Ascending aorta (tissue), 2 donors: ENCODE results near the gene PKN1. TPM values are rescaled to one million over a fixed set of nuclear protein-coding genes. Genes with fewer than 3 reads are reported as not detected.

ENCODE experiments used
- DNase-seq, 2 donors: peaks; one replicate each; pipeline ENCODE4 v3.0.0-alpha.2; 2019; ENCODE audit warnings: low spot score in 2 of 2
- H3K27ac ChIP-seq, 2 donors: fragments of 200-600 bp; sonication (generic); one replicate each; pipeline ENCODE4 v1.5.1; 2016 to 2017; ENCODE audit warnings: mild to moderate bottlenecking in 1 of 2
- H3K27me3 ChIP-seq: fragments of 200-600 bp; sonication (generic); one replicate; pipeline ENCODE4 v1.5.1; 2017
- H3K36me3 ChIP-seq, 2 donors: fragments of 200-600 bp; sonication (generic); one replicate each; pipeline ENCODE4 v1.5.1; 2016
- H3K4me1 ChIP-seq, 2 donors: fragments of 200-600 bp; sonication (generic); one replicate each; pipeline ENCODE4 v1.5.1; 2016 to 2017; ENCODE audit warnings: mild to moderate bottlenecking in 1 of 2
- H3K4me3 ChIP-seq, 2 donors: fragments of 200-600 bp; sonication (generic); one replicate each; pipeline ENCODE4 v1.5.1; 2016 to 2017; ENCODE audit warnings: mild to moderate bottlenecking in 1 of 2
- H3K9me3 ChIP-seq, 2 donors: fragments of 200-600 bp; sonication (generic); one replicate each; pipeline ENCODE4 v1.5.1; 2016
- intact Hi-C: fragments of 100-400 bp; cut with DNase I; formaldehyde crosslinking; loops from one replicate; pipeline ENCODE4 v1.15.1; 2023
- total RNA-seq: library from RNA; depleted of rRNA; stranded (reverse); fragments of >200 nt; gene quantifications from one replicate; pipeline ENCODE4 v1.1.0, GENCODE V29; 2016
- TF ChIP-seq, protein P1 (sequence below), 3 experiments: fragments of 200-600 bp in 2 of 3; fragments of 450-650 bp in 1 of 3; sonication (generic) in 2 of 3; IDR thresholded peaks; one replicate each; pipeline ENCODE4 v1.5.1; 2016 to 2019; ENCODE audit warnings: antibody characterized with exemption in 3 of 3, mild to moderate bottlenecking in 1 of 3, moderate library complexity in 1 of 3

Gene PKN1
- total RNA-seq, 1 donor from 2014 or later, result 231 TPM

DNA sequence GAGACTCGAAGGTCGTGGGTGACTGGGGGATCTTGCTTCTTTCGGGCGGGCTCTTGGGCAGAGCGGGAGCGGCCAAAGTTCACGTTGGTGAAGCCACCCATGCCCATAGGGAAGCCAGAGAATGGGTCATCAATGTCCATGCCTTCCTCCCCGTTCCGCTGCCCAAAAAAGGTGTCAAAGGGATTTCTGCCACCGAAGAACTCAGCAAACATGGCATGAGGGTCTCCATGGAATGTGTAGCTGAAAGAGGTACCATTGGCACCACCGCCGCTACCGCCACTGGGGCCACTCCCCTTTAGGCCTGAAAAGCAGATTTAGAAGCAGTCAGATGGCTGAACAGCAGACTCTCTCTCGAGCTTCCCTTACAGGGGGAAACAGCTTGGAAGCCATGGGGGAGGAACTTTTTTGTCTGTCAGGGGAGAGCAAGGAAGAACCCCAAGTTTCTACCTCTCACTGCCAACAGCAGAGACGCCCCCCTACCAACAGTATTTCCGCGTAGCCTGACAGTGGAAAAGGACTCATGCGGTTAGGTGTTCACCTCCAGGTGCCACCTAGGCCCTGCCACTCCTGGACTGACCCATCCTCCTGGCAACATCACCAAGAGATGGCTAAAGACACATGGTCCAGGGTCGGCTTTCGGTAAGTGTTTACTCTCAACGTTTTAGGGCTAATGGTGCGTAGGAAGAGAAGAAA is 83.8 kb downstream of the PKN1 start:
- Histone ChIP-seq H3K36me3 (peaks cover 23 to 36% of the 10 kb centered on the region in 2 donors), H3K4me1 (peaks cover 8 to 34% of the 10 kb centered on the region in 2 donors), H3K9me3 (no peaks in the 10 kb centered on the region), H3K4me3 (peak overlapping the region; percentile 96 to 98), H3K27me3 (no peaks in the 10 kb centered on the region), H3K27ac (peak overlapping the region; percentile 99)
- TF ChIP-seq, protein P1, sequence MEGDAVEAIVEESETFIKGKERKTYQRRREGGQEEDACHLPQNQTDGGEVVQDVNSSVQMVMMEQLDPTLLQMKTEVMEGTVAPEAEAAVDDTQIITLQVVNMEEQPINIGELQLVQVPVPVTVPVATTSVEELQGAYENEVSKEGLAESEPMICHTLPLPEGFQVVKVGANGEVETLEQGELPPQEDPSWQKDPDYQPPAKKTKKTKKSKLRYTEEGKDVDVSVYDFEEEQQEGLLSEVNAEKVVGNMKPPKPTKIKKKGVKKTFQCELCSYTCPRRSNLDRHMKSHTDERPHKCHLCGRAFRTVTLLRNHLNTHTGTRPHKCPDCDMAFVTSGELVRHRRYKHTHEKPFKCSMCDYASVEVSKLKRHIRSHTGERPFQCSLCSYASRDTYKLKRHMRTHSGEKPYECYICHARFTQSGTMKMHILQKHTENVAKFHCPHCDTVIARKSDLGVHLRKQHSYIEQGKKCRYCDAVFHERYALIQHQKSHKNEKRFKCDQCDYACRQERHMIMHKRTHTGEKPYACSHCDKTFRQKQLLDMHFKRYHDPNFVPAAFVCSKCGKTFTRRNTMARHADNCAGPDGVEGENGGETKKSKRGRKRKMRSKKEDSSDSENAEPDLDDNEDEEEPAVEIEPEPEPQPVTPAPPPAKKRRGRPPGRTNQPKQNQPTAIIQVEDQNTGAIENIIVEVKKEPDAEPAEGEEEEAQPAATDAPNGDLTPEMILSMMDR (IDR thresholded peaks at IDR 0.05), result no peak
- intact Hi-C loops, result no loop called here
- DNase-seq, result no peak

DNA sequence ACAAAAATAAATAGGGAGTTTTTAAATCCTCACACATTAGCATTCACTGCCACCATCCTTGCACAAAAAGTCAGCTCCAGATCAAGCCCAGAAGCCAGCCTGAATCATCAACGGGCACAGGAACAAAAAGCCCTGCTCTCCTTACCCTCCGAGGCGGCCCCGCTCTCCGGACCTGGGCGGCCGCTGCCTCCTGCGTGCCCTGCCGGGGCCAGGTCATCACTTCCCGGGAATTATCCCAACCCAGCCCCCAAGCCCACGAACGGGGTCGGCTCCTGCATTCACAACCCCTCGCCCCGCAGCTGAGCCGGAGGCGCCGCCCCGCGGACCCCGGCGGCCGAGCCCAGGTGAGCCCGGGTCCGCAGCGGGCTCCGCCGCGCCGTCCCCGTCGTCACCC is 84.3 kb downstream of the PKN1 start:
- TF ChIP-seq, protein P1 (IDR thresholded peaks at IDR 0.05), result no peak
- H3K9me3 ChIP-seq, result no peaks in the 10 kb centered on the region
- DNase-seq, result no peak
- H3K4me1 ChIP-seq, result peaks cover 8 to 34% of the 10 kb centered on the region in 2 donors
- peak overlapping the region; percentile 96 to 98 for H3K4me3 ChIP-seq
- H3K27me3 ChIP-seq, result no peaks in the 10 kb centered on the region
- intact Hi-C loops, result no loop called here
- H3K36me3 ChIP-seq, result peaks cover 23 to 36% of the 10 kb centered on the region in 2 donors
- peak overlapping the region; percentile 99 for H3K27ac ChIP-seq

DNA sequence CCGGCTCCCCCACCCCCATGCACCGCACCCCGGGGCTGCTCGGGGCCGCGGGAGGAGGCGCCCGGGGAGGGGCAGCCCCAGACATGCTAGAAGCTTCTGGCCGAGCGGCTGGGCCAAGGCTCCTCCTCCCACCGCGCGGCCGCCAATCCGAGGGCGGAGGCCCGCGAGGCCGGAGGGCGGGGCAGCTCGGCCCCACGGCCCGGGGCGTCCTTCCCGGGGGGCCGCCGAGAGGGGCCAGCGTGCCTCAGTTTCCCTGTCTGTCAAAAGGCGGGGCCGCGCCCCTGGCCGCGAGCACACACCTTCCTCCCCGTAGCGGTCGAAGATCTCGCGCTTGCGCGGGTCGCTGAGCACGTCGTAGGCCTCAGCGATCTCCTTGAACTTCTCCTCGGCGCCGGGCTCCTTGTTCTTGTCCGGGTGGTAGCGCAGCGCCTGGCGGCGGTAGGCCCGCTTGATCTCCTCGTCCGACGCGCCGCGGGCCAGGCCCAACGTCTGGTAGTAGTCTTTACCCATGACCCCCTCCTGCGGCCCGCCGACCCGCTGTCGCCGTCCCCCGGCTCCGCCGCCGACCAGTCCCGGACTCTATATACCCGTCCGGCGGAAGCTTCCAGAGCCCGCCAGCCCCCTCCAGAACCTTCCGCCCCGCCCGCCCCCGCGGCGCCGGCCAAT is 84.9 kb downstream of the PKN1 start, which contains the start of gene DNAJB1:
Gene DNAJB1, minus strand, starts transcription at position 558 of the 666 bp plus-strand sequence. Its CDS starts 48 bp downstream, at position 510.
- peak; percentile 29 to 88 for DNase-seq
- peak within 1 kb of the TSS; percentile 96 to 98 for H3K4me3 ChIP-seq
- intact Hi-C loops, result loop anchor here (1.0 kb wide), 2 partner anchors 11 to 22 kb away; partner anchors contain the start of genes GIPC1 and TECR
- TF ChIP-seq, protein P1 (IDR thresholded peaks at IDR 0.05), result no peak
- H3K27me3 ChIP-seq, result no peaks in the 10 kb centered on the region
- H3K9me3 ChIP-seq, result no peaks in the 10 kb centered on the region
- peaks cover 23 to 36% of the 10 kb centered on the region in 2 donors for H3K36me3 ChIP-seq
- H3K27ac ChIP-seq, result peak within 1 kb of the TSS; percentile 99
- H3K4me1 ChIP-seq, result peaks cover 8 to 34% of the 10 kb centered on the region in 2 donors

DNA sequence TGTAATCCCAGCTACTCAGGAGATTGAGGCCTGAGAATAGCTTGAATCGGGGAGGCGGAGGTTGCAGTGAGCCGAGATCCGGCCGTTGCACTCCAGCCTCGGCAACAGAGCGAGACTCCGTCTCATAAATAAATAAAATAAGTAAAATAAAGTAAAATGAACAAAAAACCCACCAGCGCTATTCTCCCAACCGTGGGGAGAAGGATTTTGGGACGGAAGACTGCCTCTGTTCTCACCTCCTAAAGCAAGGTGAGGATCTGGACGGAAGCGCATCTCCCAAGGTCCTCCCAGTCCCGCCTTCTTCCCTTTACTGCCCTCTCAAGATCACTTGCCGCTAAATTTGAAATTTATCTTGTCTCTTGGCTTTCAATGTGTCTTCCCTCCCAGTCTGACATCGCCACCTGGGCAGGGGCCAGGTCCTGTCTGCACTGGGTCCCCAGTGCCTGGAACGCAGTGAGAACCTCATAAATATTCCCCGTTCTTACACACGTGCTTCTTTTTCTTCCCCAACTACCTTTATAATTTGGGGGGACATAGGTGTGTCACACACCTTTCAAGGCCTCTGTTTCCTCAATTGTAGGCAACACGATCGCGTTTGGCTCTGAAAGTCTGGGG is 86.2 kb downstream of the PKN1 start:
- Histone ChIP-seq H3K4me3 (no peak overlapping the region), H3K9me3 (no peaks in the 10 kb centered on the region), H3K36me3 (peaks cover 20 to 22% of the 10 kb centered on the region in 2 donors), H3K27ac (peak overlapping the region; percentile 94 to 99), H3K27me3 (no peaks in the 10 kb centered on the region), H3K4me1 (peaks cover 8 to 33% of the 10 kb centered on the region in 2 donors)
- TF ChIP-seq, protein P1 (IDR thresholded peaks at IDR 0.05), result no peak
- no peak for DNase-seq
- intact Hi-C loops, result no loop called here

DNA sequence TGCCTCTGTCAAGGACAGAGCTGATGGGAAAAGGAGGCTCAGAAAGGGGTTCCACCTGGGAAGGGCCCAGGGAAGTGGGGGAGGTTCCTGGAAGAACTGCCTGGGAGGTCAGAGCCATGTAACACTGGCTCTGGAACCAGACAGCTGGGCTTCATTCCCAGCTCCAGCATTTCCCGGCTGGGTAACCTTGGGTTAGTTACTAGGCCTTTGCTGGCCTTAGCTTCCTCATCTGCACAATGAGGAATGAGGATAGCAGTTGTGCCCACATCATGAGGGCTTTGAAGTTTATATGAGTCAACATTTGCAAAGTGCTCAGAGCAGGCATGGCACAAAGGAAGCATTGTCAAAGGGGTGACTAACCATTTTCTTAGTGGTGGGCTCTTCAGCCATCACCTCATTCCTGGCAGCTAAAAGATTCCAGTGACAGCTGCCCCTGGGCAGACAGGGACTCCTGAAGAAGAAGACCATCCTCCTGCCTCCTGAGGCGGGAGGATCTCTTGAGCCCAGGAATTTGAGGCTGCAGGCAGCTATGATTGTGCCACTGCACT is 86.8 kb downstream of the PKN1 start:
- H3K4me3 ChIP-seq, result no peak overlapping the region
- TF ChIP-seq, protein P1 (IDR thresholded peaks at IDR 0.05), result no peak
- H3K36me3 ChIP-seq, result peaks cover 14 to 16% of the 10 kb centered on the region in 2 donors
- no peaks in the 10 kb centered on the region for H3K27me3 ChIP-seq
- H3K9me3 ChIP-seq, result no peaks in the 10 kb centered on the region
- H3K4me1 ChIP-seq, result peaks cover 8 to 27% of the 10 kb centered on the region in 2 donors
- intact Hi-C loops, result no loop called here
- no peak for DNase-seq
- peak overlapping the region in 1 of 2 donors; percentile 94 for H3K27ac ChIP-seq
